HCT116 (cell line): Measurements from ENCODE around the gene AOPEP. TPM values are rescaled to one million over a fixed set of nuclear protein-coding genes. Genes with fewer than 3 reads are reported as not detected.

ENCODE experiments used
- ATAC-seq: fragments of 200-7000 bp; cut with Tn5 transposase; 2 replicates; pipeline ENCODE4 v1.9.1; 2020; ENCODE audit warnings: mild to moderate bottlenecking, moderate library complexity
- BruUV-seq: library from RNA; stranded (reverse); fragments of 400-500 nt; replicated peaks from 2 replicates; lab custom pipeline; 2021; lab: Mats Ljungman, UMichigan
- CTCF ChIA-PET: fragments of 300-600 bp; sonication (Branson Sonifier 250); formaldehyde crosslinking; loops from one replicate; lab custom pipeline; 2021; ENCODE audit warnings: antibody characterized with exemption; lab: Charles Lee
- POLR2A ChIA-PET: fragments of 300-600, 350-600 bp; sonication (Branson Sonifier 250); formaldehyde crosslinking; loops from one replicate; lab custom pipeline; 2021; ENCODE audit warnings: antibody characterized with exemption; lab: Charles Lee
- RAD21 ChIA-PET, 2 experiments: fragments of 300-600 bp; sonication (Branson Sonifier 250); formaldehyde crosslinking; loops; one replicate each; lab custom pipeline; 2023; ENCODE audit warnings: low total read pairs in 2 of 2; ENCODE audit not compliant: uncharacterized antibody in 2 of 2, unreplicated experiment in 2 of 2, low non-redundant PET in 1 of 2; lab: Charles Lee
- DNase-seq: peaks from one replicate; pipeline ENCODE4 v3.0.0-alpha.2; 2010; ENCODE audit warnings: low read depth, low spot score
- H2AFZ ChIP-seq: fragments of 200-600 bp; shearing (Covaris generic), sonication (generic); 2 replicates; pipeline ENCODE4 v1.6.1; 2017; ENCODE audit warnings: low read depth, mixed run types, mixed read lengths, antibody characterized with exemption, low read length; ENCODE audit not compliant: poor library complexity, severe bottlenecking
- H3K27ac ChIP-seq: 2 replicates; pipeline ENCODE4 v1.5.1; 2012; ENCODE audit warnings: low read depth, low read length
- H3K27me3 ChIP-seq: fragments of 200-600 bp; sonication (generic); 2 replicates; pipeline ENCODE4 v1.6.1; 2016; ENCODE audit warnings: mixed run types, low read length, mixed read lengths; ENCODE audit not compliant: insufficient read depth
- H3K36me3 ChIP-seq, 2 experiments: fragments of 200-500 bp in 1 of 2; fragments of 200-600 bp in 1 of 2; sonication (Bioruptor generic) in 1 of 2; sonication (generic) in 1 of 2; 2 replicates each; pipeline versions ENCODE4 v1.5.1 to v1.6.1; 2014 to 2016; ENCODE audit warnings: low read length in 2 of 2, inconsistent platforms in 1 of 2, mixed read lengths in 1 of 2, mixed run types in 1 of 2; ENCODE audit not compliant: insufficient read depth in 2 of 2, control insufficient read depth in 1 of 2
- H3K4me1 ChIP-seq, 2 experiments: fragments of 200-600 bp in 1 of 2; sonication (generic) in 1 of 2; 2 replicates each; pipeline versions ENCODE4 v1.5.1 to v1.6.1; 2012 to 2017; ENCODE audit warnings: low read length in 2 of 2, inconsistent platforms in 1 of 2, mild to moderate bottlenecking in 1 of 2, mixed read lengths in 1 of 2, mixed run types in 1 of 2, moderate library complexity in 1 of 2; ENCODE audit not compliant: insufficient read depth in 2 of 2, control insufficient read depth in 1 of 2
- H3K4me2 ChIP-seq: fragments of 200-600 bp; sonication (generic); 2 replicates; pipeline ENCODE4 v1.6.1; 2017; ENCODE audit warnings: mixed run types, low read length, mixed read lengths
- H3K4me3 ChIP-seq, 2 experiments: fragments of 200-600 bp in 1 of 2; sonication (generic) in 1 of 2; replicated peaks in 1 of 2; 2 replicates each; pipeline ENCODE4 v1.5.1; 2011 to 2016; ENCODE audit warnings: low read length in 2 of 2, control low read depth in 1 of 2, low read depth in 1 of 2, mild to moderate bottlenecking in 1 of 2, mixed read lengths in 1 of 2, mixed run types in 1 of 2
- H3K79me2 ChIP-seq: fragments of 200-600 bp; sonication (generic); 2 replicates; pipeline ENCODE4 v1.6.1; 2017; ENCODE audit warnings: mild to moderate bottlenecking, mixed run types, low read length, moderate library complexity, mixed read lengths; ENCODE audit not compliant: insufficient read depth
- H3K9ac ChIP-seq: fragments of 200-600 bp; sonication (generic); 2 replicates; pipeline ENCODE4 v1.6.1; 2016; ENCODE audit warnings: low read length, mixed read lengths
- H3K9me2 ChIP-seq: fragments of 200-600 bp; sonication (generic), shearing (Covaris generic); 2 replicates; pipeline ENCODE4 v1.6.1; 2017; ENCODE audit warnings: mixed run types, mild to moderate bottlenecking, moderate library complexity; ENCODE audit not compliant: insufficient read depth
- H3K9me3 ChIP-seq, 2 experiments: fragments of 200-500 bp in 1 of 2; fragments of 200-600 bp in 1 of 2; sonication (Bioruptor generic) in 1 of 2; sonication (generic) in 1 of 2; 2 replicates each; pipeline ENCODE4 v1.6.1; 2014 to 2017; ENCODE audit warnings: low read length in 2 of 2, mixed read lengths in 2 of 2, inconsistent platforms in 1 of 2, low read depth in 1 of 2, mild to moderate bottlenecking in 1 of 2, mixed run types in 1 of 2, moderate library complexity in 1 of 2; ENCODE audit not compliant: control insufficient read depth in 1 of 2, insufficient read depth in 1 of 2
- H4K20me1 ChIP-seq: fragments of 200-600 bp; sonication (generic), shearing (Covaris generic); 2 replicates; pipeline ENCODE4 v1.6.1; 2017; ENCODE audit warnings: mixed run types, mild to moderate bottlenecking, moderate library complexity; ENCODE audit not compliant: insufficient read depth
- CEBPB ChIP-seq: IDR thresholded peaks from 2 replicates; pipeline ENCODE4 v1.6.1; 2012; ENCODE audit warnings: low read depth
- JUND ChIP-seq: IDR thresholded peaks from 2 replicates; pipeline ENCODE4 v1.6.1; 2012
- POLR2A ChIP-seq: IDR thresholded peaks from 2 replicates; pipeline ENCODE4 v1.7.0; 2011; ENCODE audit warnings: borderline replicate concordance; ENCODE audit not compliant: insufficient read depth, insufficient read length; ENCODE audit errors: extremely low read depth
- RAD21 ChIP-seq: IDR thresholded peaks from 2 replicates; pipeline ENCODE4 v1.6.1; 2012; ENCODE audit warnings: low read depth, mild to moderate bottlenecking
- SRF ChIP-seq: IDR thresholded peaks from 2 replicates; pipeline ENCODE4 v1.6.1; 2012; ENCODE audit warnings: low read depth
- TCF7L2 ChIP-seq: IDR thresholded peaks from 2 replicates; pipeline ENCODE4 v1.7.0; 2011; ENCODE audit warnings: borderline replicate concordance, inconsistent platforms; ENCODE audit not compliant: insufficient read depth, insufficient read length; ENCODE audit errors: extremely low read depth
- ZFX ChIP-seq: fragments of 450-650 bp; IDR thresholded peaks from 2 replicates; pipeline ENCODE4 v1.6.1; 2017
- intact Hi-C: fragments of 100-400 bp; cut with micrococcal nuclease; formaldehyde crosslinking; loops from 2 replicates; pipeline ENCODE4 v1.10.0; 2022
- total RNA-seq: library from RNA; stranded (reverse); gene quantifications from one replicate; pipeline ENCODE4 v1.2.1, GENCODE V29; 2021; ENCODE audit not compliant: unreplicated experiment
- TF ChIP-seq, protein P1 (sequence below): IDR thresholded peaks from 2 replicates; pipeline ENCODE4 v1.6.1; 2012
- TF ChIP-seq, protein P2 (sequence below): IDR thresholded peaks from 2 replicates; pipeline ENCODE4 v1.6.1; 2012
- TF ChIP-seq, protein P3 (sequence below): IDR thresholded peaks from 2 replicates; pipeline ENCODE4 v1.6.1; 2012; ENCODE audit warnings: low read depth

The AOPEP gene
- total RNA-seq, 1 experiment from 2014 or later, result 15.1 TPM

DNA sequence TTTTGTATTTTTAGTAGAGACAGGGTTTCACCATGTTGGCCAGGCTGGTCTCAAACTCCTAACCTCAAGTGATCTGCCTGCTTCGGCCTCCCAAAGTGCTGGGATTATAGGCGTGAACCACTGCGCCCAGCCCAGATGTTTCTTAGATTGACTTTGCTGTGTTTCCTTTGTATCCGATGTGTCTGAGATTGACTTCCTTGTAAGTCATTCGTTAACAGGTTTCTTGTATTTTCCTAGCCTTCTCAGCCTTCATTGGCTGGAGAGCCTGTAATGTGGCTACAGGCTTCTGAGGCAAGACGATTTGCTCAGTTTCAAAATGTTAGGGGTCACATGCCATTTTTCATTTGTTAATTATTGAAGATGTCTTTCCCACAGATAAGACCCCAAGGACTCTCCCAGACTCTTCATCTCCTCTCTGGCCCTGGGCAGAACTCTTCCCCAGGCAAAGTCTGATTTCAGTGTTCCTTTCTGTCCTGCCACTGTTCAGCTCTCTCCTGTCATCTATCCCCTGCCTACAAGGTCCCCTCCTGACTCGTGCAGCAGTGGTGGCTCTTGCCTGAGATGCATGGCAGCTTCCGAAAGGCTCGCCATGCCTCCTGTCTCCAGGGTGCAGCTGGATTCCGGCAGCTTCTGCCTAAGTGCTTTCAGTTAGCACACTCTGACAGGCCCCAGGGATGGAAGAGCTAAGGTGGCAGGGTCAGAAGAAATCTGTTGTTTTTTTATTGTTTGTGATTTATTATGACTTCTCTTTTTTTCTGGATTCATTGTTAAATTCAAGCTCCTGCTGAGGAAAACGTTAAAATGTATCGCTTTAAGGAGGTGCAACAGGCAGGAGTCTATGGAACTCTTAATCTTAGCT, 206.4 kb downstream of the AOPEP start:
- RAD21 ChIA-PET, result no interaction called here

More for the DNA sequence above, 206.4 kb downstream of the AOPEP start:
- H3K79me2 ChIP-seq, result no peaks in the 10 kb centered on the region
- no peak for ATAC-seq
- no peaks in the 10 kb centered on the region for H3K36me3 ChIP-seq
- H3K4me1 ChIP-seq, result peaks cover 7 to 12% of the 10 kb centered on the region in 2 experiments
- no peaks in the 10 kb centered on the region for H3K27me3 ChIP-seq
- no peaks in the 10 kb centered on the region for H4K20me1 ChIP-seq
- H3K9me3 ChIP-seq, result no peaks in the 10 kb centered on the region
- intact Hi-C loops, result no loop called here
- no peak overlapping the region for H3K27ac ChIP-seq
- no peak overlapping the region for H2AFZ ChIP-seq
- CTCF ChIA-PET, result no interaction called here
- DNase-seq, result no peak
- no peak overlapping the region for H3K4me3 ChIP-seq
- TF ChIP-seq SRF (no peak), JUND (no peak), CEBPB (no peak), POLR2A (no peak), ZFX (no peak), TCF7L2 (no peak), RAD21 (no peak)
- TF ChIP-seq, protein P1, sequence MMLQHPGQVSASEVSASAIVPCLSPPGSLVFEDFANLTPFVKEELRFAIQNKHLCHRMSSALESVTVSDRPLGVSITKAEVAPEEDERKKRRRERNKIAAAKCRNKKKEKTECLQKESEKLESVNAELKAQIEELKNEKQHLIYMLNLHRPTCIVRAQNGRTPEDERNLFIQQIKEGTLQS, result no peak
- TF ChIP-seq, protein P2, sequence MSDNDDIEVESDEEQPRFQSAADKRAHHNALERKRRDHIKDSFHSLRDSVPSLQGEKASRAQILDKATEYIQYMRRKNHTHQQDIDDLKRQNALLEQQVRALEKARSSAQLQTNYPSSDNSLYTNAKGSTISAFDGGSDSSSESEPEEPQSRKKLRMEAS, result no peak
- TF ChIP-seq, protein P3, sequence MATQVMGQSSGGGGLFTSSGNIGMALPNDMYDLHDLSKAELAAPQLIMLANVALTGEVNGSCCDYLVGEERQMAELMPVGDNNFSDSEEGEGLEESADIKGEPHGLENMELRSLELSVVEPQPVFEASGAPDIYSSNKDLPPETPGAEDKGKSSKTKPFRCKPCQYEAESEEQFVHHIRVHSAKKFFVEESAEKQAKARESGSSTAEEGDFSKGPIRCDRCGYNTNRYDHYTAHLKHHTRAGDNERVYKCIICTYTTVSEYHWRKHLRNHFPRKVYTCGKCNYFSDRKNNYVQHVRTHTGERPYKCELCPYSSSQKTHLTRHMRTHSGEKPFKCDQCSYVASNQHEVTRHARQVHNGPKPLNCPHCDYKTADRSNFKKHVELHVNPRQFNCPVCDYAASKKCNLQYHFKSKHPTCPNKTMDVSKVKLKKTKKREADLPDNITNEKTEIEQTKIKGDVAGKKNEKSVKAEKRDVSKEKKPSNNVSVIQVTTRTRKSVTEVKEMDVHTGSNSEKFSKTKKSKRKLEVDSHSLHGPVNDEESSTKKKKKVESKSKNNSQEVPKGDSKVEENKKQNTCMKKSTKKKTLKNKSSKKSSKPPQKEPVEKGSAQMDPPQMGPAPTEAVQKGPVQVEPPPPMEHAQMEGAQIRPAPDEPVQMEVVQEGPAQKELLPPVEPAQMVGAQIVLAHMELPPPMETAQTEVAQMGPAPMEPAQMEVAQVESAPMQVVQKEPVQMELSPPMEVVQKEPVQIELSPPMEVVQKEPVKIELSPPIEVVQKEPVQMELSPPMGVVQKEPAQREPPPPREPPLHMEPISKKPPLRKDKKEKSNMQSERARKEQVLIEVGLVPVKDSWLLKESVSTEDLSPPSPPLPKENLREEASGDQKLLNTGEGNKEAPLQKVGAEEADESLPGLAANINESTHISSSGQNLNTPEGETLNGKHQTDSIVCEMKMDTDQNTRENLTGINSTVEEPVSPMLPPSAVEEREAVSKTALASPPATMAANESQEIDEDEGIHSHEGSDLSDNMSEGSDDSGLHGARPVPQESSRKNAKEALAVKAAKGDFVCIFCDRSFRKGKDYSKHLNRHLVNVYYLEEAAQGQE, result no peak
- POLR2A ChIA-PET, result no interaction called here
- BruUV-seq, result no TSS peak
- H3K9ac ChIP-seq, result no peak overlapping the region
- no peak overlapping the region for H3K4me2 ChIP-seq
- H3K9me2 ChIP-seq, result no peaks in the 10 kb centered on the region
